Mesodermal cell (in vitro differentiated cells): ENCODE data around the gene CSF3.
"Not testable (repeated sequence)": the region's sequence is repeated elsewhere in the genome, so short reads cannot be mapped to it uniquely, and the experiment has no call there.

Experiments used
- H3K27ac ChIP-seq: 2 replicates; pipeline ENCODE4 v1.7.0; 2013; ENCODE audit warnings: mild to moderate bottlenecking, low read depth, low read length, moderate library complexity; ENCODE audit not compliant: severe bottlenecking
- H3K36me3 ChIP-seq: 2 replicates; pipeline ENCODE4 v1.7.1; 2013; ENCODE audit warnings: mild to moderate bottlenecking, low read length, moderate library complexity; ENCODE audit not compliant: control insufficient read depth, insufficient read depth
- H3K4me1 ChIP-seq: one replicate; pipeline ENCODE4 v1.7.1; 2013; ENCODE audit warnings: mild to moderate bottlenecking, low read length; ENCODE audit not compliant: insufficient read depth, control insufficient read depth, poor library complexity, severe bottlenecking
- H3K4me3 ChIP-seq: 2 replicates; pipeline ENCODE4 v1.7.0; 2013; ENCODE audit warnings: low read length, control low read depth, mild to moderate bottlenecking; ENCODE audit not compliant: insufficient read depth, poor library complexity, severe bottlenecking; ENCODE audit errors: extremely low read depth
- H3K9me3 ChIP-seq: 2 replicates; pipeline ENCODE4 v1.7.1; 2013; ENCODE audit warnings: mild to moderate bottlenecking, low read length, moderate library complexity; ENCODE audit not compliant: control insufficient read depth
- WGBS, 2 experiments: methylation state at CpG; one replicate each; pipeline ENCODE4 v1.1.5; 2013; ENCODE audit warnings: missing lambda C conversion rate in 2 of 2; ENCODE audit not compliant: insufficient coverage in 2 of 2; 5-methylcytosine and 5-hydroxymethylcytosine counted together

Gene CSF3

DNA sequence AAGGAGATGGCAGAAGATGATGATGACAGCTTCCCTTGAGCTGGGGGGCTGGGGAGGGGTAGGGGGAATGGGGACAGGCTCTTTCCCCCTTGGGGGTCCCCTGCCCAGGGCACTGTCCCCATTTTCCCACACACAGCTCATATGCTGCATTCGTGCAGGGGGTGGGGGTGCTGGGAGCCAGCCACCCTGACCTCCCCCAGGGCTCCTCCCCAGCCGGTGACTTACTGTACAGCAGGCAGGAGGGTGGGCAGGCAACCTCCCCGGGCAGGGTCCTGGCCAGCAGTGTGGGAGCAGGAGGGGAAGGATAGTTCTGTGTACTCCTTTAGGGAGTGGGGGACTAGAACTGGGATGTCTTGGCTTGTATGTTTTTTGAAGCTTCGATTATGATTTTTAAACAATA lies 17.7 kb upstream of the CSF3 start:
- Histone ChIP-seq H3K36me3 (peaks cover 56% of the 10 kb centered on the region), H3K4me1 (no peaks in the 10 kb centered on the region), H3K4me3 (no peak overlapping the region), H3K27ac (no peak overlapping the region), H3K9me3 (no peaks in the 10 kb centered on the region)
- WGBS, 2 experiments = 90 to 100% methylated on average over 1 to 2 of the region's 4 CpGs

DNA sequence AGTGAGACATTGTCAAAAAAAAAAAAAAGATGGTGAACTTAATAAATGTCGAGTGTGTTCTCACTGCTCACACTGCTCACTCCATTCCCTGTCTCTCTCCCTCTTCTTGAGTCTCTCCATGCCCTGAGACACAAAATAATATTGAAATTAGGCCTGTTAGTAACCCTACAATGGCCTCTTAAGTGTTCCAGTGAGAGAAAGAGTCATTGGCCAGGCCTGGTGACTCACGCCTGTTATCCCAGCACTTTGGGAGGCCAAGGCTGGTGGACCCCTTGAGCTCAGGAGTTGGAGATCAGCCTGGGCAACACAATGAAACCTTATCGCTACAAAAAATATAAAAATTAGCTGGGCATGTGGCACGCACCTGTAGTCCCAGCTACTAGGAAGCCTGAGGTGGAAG lies 16.2 kb upstream of the CSF3 start:
- Histone ChIP-seq H3K36me3 (peaks cover 40% of the 10 kb centered on the region), H3K4me1 (no peaks in the 10 kb centered on the region), H3K9me3 (no peaks in the 10 kb centered on the region), H3K27ac (no peak overlapping the region), H3K4me3 (no peak overlapping the region)
- 95 to 96% methylated on average over 2 of the region's 4 CpGs for WGBS, 2 experiments

DNA sequence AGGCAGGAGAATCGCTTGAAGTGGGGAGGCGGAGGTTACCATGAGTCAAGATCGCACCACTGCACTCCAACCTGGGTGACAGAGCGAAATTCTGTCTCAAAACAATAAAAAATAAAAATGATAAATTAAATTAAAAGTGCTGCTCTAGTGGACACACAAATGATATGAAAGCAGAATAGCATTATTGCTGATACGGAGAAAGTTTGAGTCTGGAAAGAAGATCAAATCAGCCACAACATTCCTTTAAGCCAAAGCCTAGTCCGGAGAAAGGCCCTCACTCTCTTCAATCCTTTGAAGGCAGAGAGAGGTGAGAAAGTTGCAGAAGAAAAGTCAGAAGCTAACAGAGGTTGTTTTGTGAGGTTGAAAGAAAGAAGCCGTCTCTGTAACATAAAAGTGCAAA lies 15.1 kb upstream of the CSF3 start:
- H3K27ac ChIP-seq = no peak overlapping the region
- H3K4me1 ChIP-seq = no peaks in the 10 kb centered on the region
- 89 to 94% methylated on average over 1 to 2 of the region's 7 CpGs for WGBS, 2 experiments
- H3K4me3 ChIP-seq = no peak overlapping the region
- H3K36me3 ChIP-seq = peaks cover 29% of the 10 kb centered on the region
- no peaks in the 10 kb centered on the region for H3K9me3 ChIP-seq

DNA sequence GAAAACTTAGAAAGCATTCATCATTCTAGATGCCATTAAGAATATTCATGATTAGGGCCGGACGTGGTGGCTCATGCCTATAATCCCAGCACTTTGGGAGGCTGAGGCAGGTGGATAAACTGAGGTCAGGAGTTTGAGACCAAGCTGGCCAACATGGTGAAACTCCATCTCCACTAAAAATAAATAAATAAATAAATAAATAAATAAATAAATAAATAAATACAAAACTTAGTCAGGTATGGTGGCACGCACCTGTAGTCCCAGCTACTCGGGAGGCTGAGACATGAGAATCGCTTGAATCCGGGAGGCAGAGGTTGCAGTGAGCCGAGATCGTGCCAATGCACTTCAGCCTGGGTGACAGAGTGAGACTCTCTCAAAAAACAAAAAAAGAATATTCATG lies 13.9 kb upstream of the CSF3 start:
- H3K4me3 ChIP-seq, H3K4me1 ChIP-seq, H3K27ac ChIP-seq, H3K9me3 ChIP-seq: not testable (repeated sequence)
- H3K36me3 ChIP-seq = peaks cover 18% of the 10 kb centered on the region
- 84% methylated on average over 6 of the region's 8 CpGs; no CpG with 5 or more reads in 1 of the 2 experiments for WGBS, 2 experiments

DNA sequence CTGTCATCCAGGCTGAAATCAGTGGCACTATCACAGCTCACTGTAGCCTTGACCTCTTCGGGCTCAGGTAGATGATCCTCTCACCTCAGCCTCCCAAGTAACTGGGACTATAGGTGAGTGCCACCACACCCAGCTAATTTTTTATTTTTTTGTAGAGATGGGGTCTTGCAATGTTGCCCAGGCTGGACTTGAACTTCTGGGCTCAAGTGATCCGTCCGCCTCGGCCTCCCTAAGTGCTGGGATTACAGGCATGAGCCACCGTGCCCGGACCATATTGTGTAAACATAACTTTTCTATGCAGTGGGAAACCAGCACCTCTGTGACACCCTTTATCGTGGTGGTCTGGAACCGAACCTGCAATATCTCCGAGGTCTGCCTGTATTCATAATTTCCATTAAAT lies 11.2 kb upstream of the CSF3 start:
- Histone ChIP-seq H3K27ac (no peak overlapping the region), H3K4me1 (no peaks in the 10 kb centered on the region), H3K9me3 (no peaks in the 10 kb centered on the region), H3K4me3 (no peak overlapping the region), H3K36me3 (no peaks in the 10 kb centered on the region)
- WGBS, 2 experiments = 96% methylated on average over 9 of the region's 9 CpGs

DNA sequence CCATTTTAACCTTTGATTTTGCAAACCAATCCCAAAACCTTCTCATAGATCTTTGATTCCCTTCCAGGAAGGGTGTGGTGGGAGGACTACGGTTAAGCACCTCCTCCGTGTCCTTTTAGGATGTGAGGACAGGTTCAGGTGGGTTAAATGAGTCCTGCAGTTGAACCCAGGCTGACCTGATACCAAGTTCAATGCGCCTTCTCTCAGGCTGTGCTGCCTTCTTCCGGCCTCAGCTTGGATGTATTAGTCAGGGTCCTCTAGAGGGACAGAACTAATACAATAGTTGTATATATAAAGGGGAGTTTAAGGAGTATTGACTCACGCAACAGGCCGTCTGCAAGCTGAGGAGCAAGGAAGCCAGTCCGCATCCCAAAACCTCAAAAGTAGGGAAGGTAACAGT lies 10.5 kb upstream of the CSF3 start:
- 91% methylated on average over 3 to 5 of the region's 7 CpGs for WGBS, 2 experiments
- Histone ChIP-seq H3K27ac (no peak overlapping the region), H3K9me3 (no peaks in the 10 kb centered on the region), H3K36me3 (no peaks in the 10 kb centered on the region), H3K4me3 (no peak overlapping the region), H3K4me1 (no peaks in the 10 kb centered on the region)

DNA sequence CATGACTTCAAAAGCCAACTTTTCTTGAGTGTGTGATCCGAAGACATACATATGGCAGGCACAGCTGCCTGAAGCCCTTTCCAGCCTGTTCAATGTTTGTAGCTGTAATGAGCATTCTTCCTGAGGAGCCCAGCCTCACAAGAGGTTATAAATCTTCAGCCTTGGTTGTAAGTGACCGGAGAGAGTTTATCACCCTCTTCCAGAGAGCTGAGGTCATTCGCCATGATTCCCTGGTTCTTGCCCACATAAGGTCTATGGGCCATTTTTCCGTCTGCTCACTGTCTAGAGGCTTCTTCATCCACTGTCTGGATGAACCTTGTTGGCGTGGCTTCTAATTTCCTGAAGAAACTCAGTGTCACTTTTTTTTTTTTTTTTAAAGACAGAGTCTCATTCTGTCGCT lies 9.7 kb upstream of the CSF3 start:
- Histone ChIP-seq H3K9me3 (no peaks in the 10 kb centered on the region), H3K36me3 (no peaks in the 10 kb centered on the region), H3K27ac (no peak overlapping the region), H3K4me3 (no peak overlapping the region), H3K4me1 (no peaks in the 10 kb centered on the region)
- WGBS, 2 experiments = 92 to 97% methylated on average over 5 to 6 of the region's 6 CpGs

DNA sequence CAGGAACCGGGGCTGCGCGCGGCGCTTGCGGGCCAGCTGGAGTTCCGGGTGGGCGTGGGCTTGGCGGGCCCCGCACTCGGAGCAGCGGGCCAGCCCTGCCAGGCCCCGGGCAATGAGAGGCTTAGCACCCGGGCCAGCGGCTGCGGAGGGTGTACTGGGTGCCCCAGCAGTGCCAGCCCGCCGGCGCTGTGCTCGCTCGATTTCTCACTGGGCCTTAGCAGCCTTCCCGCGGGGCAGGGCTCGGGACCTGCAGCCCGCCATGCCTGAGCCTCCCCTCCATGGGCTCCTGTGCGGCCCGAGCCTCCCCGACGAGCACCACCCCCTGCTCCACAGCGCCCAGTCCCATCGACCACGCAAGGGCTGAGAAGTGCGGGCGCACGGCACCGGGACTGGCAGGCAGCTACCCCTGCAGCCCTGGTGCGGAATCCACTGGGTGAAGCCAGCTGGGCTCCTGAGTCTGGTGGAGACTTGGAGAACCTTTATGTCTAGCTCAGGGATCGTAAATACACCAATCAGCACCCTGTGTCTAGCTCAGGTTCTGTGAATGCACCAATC lies 4.2 kb upstream of the CSF3 start:
- H3K9me3 ChIP-seq, H3K27ac ChIP-seq, H3K36me3 ChIP-seq, H3K4me3 ChIP-seq: not testable (repeated sequence)
- 96% methylated on average over 31 to 37 of the region's 38 CpGs for WGBS, 2 experiments
- H3K4me1 ChIP-seq = peaks cover 14% of the 10 kb centered on the region

DNA sequence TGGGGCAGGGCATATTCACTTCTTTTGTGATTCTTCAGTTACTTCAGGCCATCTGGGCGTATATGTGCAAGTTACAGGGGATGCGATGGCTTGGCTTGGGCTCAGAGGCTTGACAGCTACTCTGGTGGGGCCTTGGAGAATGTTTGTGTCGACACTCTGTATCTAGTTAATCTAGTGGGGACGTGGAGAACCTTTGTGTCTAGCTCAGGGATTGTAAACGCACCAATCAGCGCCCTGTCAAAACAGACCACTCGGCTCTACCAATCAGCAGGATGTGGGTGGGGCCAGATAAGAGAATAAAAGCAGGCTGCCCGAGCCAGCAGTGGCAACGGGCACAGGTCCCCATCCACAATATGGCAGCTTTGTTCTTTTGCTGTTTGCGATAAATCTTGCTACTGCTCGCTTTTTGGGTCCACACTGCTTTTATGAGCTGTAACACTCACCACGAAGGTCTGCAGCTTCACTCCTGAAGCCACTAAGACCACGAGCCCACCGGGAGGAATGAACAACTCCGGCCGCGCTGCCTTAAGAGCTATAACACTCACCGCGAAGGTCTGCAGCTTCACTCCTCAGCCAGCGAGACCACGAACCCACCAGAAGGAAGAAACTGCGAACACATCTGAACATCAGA lies 3.1 kb upstream of the CSF3 start:
- not testable (repeated sequence) for H3K4me3 ChIP-seq, H3K27ac ChIP-seq, H3K36me3 ChIP-seq, H3K9me3 ChIP-seq
- peaks cover 14% of the 10 kb centered on the region for H3K4me1 ChIP-seq
- WGBS, 2 experiments = 90 to 92% methylated on average over 17 to 18 of the region's 22 CpGs

DNA sequence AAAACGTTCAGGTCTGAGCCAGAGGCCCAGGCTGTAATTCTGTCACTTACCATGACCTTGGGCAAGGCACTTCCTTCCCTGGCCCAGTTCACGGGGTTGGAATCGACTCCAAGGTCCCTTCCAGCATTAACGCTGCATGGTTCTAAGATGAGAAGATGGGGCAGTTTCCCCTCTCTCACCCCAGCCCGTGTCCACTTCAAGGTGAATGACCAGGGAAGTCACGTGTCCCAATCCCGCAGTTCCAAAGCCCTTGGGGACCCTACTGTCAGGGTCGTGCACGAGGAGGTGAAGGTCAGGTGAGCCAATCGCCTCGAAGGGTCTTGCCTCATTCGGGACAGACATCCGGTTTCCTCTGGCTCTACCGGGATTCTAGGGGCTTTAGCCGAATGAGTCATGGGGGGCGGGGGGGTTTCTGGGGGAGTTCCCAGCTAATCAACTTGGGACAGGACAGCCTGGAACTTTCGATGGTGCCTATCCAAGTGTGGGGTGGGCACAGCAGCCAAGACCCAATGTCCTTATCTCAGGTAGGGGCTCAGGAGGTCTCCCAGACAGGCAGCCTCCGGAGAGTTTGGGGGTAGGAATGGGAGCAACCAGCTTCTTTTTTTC lies 762 bp upstream of the CSF3 start:
- Histone ChIP-seq H3K36me3 (peaks cover 4% of the 10 kb centered on the region), H3K27ac (no peak overlapping the region), H3K4me3 (no peak overlapping the region), H3K9me3 (no peaks in the 10 kb centered on the region), H3K4me1 (peaks cover 25% of the 10 kb centered on the region)
- WGBS, 2 experiments = 72 to 76% methylated on average over 12 to 16 of the region's 18 CpGs
